GM21619 (cell line): ENCODE measurements around the gene VPS52.
"Not testable (repeated sequence)": the region's sequence is repeated elsewhere in the genome, so short reads cannot be mapped to it uniquely, and the experiment has no call there.

ENCODE experiments used
- ATAC-seq: cut with Tn5 transposase; IDR thresholded peaks from one replicate; pipeline ENCODE4 v1.9.1; 2021; ENCODE audit not compliant: unreplicated experiment

VPS52 gene

DNA sequence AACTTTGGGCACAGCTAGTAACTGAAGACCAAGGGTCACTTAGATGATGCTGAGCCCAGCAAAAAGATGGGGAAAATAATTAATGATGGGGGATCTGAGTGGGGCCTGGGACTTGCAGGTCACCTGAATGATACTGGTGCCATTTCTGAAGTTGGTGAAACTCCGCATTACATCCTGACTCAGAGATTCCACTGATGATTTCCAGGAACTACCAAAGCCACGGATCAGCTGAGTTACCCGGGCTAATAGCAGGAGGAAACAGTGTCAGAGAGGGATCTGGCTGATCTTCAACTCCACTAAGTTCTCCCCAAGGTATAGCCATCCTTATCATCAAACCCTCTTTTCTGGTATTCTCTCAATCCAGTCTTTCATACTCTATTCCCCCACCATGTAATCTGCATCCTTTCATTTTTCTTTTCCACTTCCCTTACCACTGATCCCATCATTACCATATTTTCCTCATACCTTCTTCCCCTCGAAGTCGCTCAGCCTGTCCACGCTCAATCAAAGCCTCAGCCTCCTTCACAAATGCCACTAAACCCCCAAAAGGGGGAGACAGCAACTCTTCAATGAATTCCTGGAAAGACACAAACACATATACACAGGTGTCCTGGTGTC is 20.2 kb downstream of the VPS52 start:
- ATAC-seq = no peak

GRCh38 chr6:33250731-33251130 is 20.9 kb downstream of the VPS52 start:
- no peak for ATAC-seq

GRCh38 chr6:33249732-33250630 is 21.7 kb downstream of the VPS52 start:
- ATAC-seq = no peak

DNA sequence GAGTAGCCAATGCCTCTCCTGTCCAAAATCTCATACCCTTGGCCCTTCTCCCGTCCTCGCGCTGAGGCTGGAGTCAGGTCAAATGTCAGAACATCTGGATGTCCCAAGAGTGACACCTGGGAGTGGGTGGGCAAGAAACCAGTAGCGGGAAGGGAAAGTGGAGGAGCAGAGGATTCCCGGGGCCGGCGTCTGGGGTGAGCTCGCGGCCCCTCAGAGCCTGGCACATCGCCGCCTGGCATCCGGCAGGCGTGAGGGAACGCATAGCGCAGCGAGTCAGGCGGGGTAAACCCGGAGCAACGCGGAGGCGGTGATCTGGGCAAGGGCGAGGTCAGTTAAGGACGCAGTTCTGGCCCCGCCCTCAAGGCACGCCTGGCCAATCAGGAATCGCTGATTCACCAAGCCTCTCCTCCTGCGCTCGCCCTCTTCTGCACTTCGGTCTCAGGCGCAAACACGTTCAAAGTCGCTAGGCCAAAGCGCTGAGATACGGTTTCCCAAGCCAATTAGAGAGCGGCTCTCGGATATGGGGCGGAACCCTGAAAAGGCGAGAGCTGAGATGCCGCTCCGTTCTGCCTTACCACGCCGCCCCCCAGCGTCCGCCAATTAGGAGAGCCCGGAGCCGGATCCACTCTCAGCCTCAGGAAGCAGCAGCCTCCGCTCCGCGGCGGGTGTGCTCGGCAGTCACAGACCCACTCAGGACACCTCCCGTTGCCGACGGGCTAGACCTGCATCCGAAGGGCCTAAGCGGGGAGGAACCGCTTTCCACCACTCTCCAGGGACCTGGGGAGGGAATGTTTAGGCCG is 22.5 kb downstream of the VPS52 start:
- ATAC-seq = peak; percentile 82

- no peak for ATAC-seq
Measured at GRCh38 chr6:33248643-33248931, 23.1 kb downstream of the VPS52 start.

DNA sequence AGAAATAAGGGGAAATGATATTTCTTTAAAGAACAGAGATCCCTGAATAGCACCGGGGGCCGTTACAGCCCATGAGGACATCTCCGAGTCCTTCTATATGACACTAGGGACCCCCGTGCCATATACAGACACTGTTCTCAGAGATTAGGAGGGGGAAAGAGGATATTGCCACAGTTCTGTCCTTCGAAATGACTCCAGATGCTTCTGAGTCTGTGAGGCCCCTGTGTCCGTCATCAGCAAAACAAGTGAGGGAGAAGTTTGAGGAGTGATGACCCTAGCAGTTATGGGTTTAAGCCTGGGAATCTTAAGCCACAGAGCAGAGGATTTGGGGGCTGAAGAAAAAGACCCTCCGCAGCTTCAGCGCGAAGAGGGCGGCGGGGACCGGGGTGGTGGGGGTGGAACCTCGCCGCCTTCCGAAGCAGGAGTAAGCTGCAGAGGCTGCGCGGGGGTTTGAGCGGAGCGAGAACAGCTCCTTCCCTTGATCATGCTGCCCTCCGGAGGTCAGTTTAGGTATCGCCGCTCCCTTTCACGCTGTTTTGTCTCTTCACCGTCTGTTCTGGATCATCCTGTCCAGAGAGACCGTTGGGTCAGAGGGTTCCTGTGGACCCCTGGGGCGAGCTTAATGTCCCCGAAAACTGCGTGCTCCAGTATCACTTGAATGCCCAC is 23.6 kb downstream of the VPS52 start:
- ATAC-seq = peak; percentile 32

GRCh38 chr6:33243476-33243875 is 28.2 kb downstream of the VPS52 start:
- no peak for ATAC-seq

DNA sequence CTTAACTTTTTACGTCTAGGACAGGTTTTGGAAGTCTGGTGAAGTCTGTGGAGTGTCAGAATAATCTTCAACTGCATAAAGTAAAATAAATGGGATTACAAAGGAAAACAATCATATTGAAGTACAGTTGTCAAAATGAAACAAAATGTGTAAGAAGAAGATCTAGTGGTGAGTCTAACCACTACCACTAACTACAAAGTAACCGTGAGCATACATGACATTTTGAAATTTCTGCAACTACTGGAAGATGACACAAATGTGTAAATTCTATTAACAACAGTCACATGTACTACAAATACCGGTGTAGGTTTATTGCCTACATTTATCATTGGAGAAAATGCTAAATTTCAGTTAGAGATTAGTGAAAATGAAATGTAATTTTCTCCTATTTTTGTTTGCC is 29.7 kb downstream of the VPS52 start:
- ATAC-seq = no peak

DNA sequence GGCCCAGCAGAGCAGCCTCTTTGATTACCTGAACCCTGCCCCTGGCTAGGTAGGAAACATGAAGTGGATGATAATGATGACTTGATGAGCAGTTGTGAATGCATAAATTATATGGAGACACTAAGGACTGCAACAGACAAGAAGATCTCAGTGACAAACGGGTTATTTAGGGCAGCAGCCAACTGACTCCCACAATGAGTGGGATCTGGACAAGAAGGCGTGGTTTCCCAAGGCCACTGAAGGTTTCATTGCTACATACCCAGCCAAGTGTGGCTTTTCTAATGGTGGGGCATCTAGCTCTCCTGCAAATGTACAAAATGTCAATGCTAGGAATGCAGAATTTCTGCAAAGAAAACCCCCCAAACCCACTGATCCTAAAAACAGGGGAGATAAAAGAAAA is 33.9 kb downstream of the VPS52 start:
- no peak for ATAC-seq

DNA sequence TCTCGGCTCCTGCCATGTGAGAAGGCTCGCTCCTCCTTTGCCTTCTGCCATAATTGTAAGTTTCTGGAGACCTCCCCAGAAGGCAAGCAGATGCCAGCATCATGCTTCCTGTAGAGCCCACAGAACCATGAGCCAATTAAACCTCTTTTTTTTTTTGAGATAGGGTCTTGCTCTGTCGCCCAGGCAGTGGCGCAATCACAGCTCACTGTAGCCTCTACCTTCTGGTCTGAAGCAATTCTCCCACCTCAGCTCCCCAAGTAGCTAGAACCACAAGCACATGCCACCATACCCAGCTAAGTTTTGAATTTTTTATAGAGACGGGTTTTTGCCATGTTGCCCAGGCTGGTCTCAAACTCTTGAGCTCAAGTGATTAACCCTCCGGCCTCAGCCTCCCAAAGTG is 34.8 kb downstream of the VPS52 start:
- no peak for ATAC-seq

DNA sequence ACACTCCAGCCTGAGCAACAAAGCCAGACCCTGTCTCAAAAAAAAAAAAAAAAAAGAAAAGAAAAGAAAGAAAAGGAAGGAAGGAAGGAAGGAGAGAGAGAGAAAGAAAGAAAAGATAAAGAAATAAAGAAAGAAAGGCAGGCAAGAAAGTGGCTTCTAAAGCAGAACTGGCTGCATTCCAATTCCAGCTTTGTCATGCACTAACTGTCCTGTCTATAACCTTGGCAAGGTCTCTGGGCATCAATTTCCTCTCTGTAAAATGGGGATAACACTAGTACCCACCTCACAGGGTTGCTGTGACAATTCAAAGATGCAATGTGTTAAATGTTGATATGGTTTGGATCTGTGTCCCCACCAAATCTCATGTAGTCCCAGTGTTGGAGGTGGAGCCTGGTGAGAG is 35.3 kb downstream of the VPS52 start:
- ATAC-seq = no peak

GRCh38 chr6:33235221-33235634 is 36.4 kb downstream of the VPS52 start:
- no peak for ATAC-seq

DNA sequence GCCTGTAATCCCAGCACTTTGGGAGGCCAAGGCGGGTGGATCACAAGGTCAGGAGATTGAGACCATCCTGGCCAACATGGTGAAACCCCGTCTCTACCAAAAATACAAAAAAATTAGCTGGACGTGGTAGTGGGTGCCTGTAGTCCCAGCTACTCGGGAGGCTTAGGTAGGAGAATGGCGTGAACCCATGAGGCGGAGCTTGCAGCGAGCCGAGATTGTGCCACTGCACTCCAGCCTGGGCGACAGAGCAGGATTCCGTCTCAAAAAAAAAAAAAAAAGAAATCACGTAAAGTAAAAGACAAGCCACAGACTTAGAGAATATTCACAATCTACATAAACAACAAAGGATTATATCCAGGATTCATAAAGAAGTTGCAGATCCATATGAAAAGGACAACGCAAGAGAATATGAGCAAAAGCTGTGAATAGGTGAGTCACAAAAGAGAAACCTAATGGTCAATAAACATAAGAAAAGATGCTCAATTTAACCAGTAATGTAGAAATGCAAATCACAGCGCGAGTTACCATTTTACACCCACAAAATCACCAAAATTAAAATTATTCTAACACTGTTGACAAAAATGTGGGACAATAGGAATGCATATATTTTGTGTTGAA is 45.1 kb downstream of the VPS52 start:
- ATAC-seq = not testable (repeated sequence)

DNA sequence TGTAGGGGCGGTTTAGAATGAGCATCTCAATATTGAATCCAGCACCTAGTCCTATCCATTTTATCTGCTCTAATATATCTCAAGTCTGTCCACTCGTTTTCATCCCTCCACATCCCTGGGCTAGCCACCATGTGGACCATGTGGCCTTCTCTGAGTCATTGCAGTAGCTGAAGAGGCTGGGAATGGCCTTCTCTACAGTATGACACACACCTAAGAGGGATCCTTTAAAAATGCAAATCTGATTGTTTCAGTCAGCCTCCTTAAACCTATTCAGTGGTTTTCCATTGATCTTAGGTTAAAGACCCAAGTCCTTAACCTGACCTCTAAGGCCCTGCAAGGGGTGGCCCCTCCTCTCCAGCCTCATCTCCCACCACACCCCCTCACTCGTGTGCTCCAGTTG is 54.0 kb downstream of the VPS52 start:
- ATAC-seq = no peak

DNA sequence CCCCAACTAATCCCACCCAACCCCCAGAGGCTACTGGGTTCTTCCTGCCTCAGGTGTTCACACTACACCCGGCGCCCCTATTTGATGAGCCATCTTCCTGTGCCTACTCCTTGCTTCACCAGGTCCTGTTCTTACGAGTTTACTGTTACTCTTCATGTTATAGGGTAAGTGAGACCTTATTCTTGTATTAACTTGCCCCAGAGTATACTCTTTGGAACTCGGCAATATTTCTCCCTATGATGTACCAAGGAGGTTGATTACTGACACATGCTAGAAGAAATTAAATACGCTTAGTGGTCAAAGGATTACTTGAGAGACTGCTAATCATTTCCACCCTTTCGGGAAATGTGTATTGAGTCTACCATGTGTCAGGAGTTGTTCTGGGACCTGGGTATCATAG is 54.4 kb downstream of the VPS52 start:
- no peak for ATAC-seq

DNA sequence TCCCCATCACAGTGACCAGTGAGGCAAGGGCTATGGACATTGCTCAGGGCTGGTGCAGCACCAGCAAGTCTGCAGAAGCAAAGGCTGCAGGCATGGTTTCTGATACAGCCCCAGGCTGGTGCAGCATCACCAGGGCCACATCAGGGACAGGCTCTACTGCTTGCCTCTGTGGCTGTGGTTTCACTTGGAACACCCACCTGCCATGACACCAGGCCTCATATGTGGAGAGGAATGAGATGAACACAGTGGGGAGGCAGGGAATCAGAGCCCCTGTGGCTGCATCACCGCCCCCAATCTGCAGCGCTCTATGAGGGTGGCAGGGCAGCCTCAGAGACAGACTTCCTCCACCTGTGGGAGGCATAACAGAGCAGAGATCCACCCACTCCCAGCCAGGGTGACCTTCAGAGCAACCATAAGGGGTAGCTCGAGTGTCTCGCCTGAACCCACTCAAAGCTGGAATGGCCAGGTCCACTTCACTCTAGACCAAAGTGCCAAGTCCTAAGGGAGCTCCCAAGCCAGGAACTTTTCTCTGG is 55.5 kb downstream of the VPS52 start:
- no peak for ATAC-seq

DNA sequence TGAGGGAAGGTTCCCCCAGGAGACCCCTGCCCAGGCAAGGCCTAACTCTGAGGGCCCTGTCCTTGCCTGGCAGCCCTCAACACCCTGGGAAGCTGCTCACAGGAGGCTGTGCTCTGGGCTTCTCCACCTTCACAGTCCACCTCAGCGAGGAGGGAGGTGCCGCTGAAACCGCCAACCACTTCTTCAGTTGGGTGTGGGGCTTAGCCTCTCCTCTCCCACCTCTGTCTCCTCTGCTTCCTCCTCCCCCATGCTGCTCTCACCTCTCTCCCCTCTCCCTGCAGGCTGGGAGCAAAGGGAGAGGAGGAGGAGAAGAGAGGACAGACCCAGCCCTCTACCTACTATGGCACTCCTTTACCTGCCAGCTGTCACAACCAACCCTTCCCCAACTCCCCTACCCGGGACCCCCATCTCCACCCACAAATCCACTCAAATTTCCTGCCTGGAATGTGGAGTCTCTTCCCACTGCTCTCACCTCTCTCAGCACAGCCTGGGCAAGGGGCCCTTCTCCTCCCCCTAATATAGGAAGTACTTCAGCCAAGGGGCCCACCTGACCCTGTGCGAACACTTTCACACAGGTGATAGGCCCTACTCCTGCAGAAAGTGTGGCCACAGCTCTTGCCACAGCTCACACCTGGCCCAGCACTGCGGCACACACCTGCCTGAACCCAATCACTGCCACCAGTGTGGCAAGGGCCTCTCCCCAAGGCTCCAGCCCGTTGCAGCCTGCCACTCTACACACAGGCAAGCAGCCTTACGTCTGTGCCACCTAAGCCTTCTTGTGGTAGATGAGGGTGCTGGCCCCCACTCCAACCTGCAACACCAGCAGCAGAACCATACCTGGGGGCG is 56.2 kb downstream of the VPS52 start:
- ATAC-seq = no peak

DNA sequence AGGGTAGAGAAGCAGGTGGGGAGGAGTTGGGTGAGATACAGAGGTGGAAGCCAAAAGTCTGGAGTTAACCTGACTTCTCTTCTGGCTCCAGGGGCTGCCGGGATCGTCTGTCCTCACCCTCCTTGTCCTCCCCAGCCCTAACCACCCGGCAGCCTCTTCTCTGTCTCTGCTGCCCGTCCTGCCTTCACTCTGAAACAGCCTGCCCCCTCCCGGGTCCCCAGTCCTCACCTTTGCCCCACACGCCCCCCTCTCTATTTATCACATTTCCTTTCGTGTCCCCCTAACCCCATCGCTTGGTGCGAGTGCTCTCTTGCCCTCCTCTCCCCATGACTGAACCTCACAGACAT is 57.7 kb downstream of the VPS52 start:
- no peak for ATAC-seq

GRCh38 chr6:33213166-33213988 is 58.3 kb downstream of the VPS52 start:
- ATAC-seq = no peak
